ENCODE results near the gene SELENOW.
"Not testable (repeated sequence)": the region's sequence is repeated elsewhere in the genome, so short reads cannot be mapped to it uniquely, and the experiment has no call there.

SELENOW gene

DNA sequence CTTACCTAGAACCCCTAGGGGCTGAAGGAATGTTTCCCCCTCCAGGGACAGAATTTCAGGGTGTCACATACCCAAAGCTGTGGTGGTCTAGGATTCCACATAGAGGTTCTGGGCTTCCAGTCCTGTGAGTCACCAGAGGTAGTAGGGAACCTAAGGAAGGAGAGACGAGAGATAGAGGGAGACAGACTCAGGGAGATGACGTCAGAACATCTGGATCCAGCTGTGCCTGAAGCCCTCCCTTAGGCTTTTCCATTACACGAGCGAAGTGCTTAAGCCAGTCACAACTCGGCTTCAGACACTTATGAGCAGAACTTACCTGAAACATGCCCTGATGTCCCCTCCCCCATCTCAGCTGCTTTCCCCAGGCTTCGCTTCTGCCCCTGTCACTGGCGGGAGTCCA is 11.8 kb upstream of the SELENOW start:
- no peak overlapping the region for H3K27ac ChIP-seq (ENCODE audit: low read depth, low read length)
- H3K36me3 ChIP-seq (ENCODE audit: control insufficient read depth, insufficient read depth, low read length): no peaks in the 10 kb centered on the region
- H3K9ac ChIP-seq (ENCODE audit: low read depth, low read length): no peak overlapping the region
- no peak overlapping the region for H3K4me3 ChIP-seq (ENCODE audit: low read depth, low read length)
- no peaks in the 10 kb centered on the region for H3K27me3 ChIP-seq (ENCODE audit: control insufficient read depth, insufficient read depth, low read length)
- H3K4me1 ChIP-seq (ENCODE audit: control insufficient read depth, insufficient read depth, low read length): no peaks in the 10 kb centered on the region; the same call in 1 of the 2 replicates
- H3K9me3 ChIP-seq (ENCODE audit: control insufficient read depth, insufficient read depth, low read length): no peaks in the 10 kb centered on the region

DNA sequence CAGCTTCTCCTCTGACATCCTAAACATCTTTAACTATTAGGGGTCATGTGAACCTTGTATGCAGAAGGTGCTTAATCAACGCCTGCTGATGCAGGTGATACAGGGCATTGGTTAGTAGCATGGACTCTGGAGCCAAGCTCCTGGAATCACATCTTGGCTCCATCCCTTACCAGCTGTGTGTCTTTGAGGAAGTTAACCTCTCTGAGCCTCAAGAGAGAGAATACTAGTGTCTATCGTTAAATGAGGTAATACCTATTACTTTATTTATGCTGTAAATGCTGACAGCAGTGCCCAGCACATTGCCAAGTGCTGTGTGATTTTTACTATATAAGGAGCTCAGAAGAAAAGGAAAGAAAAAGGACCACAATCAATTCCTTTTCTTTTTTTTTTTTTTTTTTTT is 11.2 kb upstream of the SELENOW start:
- H3K9me3 ChIP-seq (ENCODE audit: control insufficient read depth, insufficient read depth, low read length): no peaks in the 10 kb centered on the region
- no peak overlapping the region for H3K4me3 ChIP-seq (ENCODE audit: low read depth, low read length)
- H3K27ac ChIP-seq (ENCODE audit: low read depth, low read length): no peak overlapping the region
- H3K9ac ChIP-seq (ENCODE audit: low read depth, low read length): no peak overlapping the region
- H3K27me3 ChIP-seq (ENCODE audit: control insufficient read depth, insufficient read depth, low read length): no peaks in the 10 kb centered on the region
- no peaks in the 10 kb centered on the region for H3K36me3 ChIP-seq (ENCODE audit: control insufficient read depth, insufficient read depth, low read length)
- H3K4me1 ChIP-seq (ENCODE audit: control insufficient read depth, insufficient read depth, low read length): no peaks in the 10 kb centered on the region; the same call in 1 of the 2 replicates

DNA sequence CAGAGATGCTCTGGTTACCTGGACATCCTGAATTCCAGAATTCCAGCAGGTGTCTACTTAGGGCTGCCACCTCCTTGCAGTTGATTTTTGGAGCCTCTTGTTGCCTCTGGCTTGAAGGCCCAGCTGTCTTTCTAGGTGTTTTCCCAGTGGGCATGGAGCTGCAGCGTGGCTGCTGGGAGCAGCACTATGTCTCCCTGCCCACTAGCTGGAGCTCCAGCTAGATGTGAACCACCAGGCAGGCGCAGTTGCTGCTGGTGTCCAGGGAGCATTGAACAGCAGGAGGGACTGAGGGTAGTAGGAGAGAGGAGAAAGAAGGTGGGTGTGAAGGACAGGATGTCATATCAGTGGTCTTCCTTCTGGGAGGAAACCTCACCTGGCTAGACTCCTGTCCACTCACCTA is 9.9 kb upstream of the SELENOW start:
- Histone ChIP-seq H3K4me3 (ENCODE audit: low read depth, low read length) (no peak overlapping the region), H3K9me3 (ENCODE audit: control insufficient read depth, insufficient read depth, low read length) (no peaks in the 10 kb centered on the region), H3K9ac (ENCODE audit: low read depth, low read length) (no peak overlapping the region), H3K27me3 (ENCODE audit: control insufficient read depth, insufficient read depth, low read length) (no peaks in the 10 kb centered on the region), H3K36me3 (ENCODE audit: control insufficient read depth, insufficient read depth, low read length) (no peaks in the 10 kb centered on the region), H3K4me1 (ENCODE audit: control insufficient read depth, insufficient read depth, low read length) (no peaks in the 10 kb centered on the region; the same call in 1 of the 2 replicates), H3K27ac (ENCODE audit: low read depth, low read length) (no peak overlapping the region)

DNA sequence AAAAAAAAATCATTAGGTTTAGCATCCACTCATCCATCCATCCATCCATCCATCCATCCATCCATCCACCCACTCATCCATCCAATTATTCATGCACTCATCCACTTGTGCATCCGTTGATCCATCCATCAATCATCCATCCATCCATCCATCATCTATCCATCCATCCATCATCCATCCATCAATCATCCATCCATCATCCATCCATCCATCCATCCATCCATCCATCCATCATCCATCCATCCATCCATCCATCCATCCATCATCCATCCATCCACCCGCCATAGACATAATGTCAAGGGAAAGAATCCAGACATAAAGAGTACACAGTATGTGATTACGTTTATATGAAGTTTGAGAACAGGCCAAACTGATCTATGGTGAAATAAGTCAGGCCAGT is 9.0 kb upstream of the SELENOW start:
- Histone ChIP-seq H3K27me3 (ENCODE audit: control insufficient read depth, insufficient read depth, low read length) (no peaks in the 10 kb centered on the region), H3K4me3 (ENCODE audit: low read depth, low read length) (no peak overlapping the region), H3K9me3 (ENCODE audit: control insufficient read depth, insufficient read depth, low read length) (no peaks in the 10 kb centered on the region), H3K36me3 (ENCODE audit: control insufficient read depth, insufficient read depth, low read length) (no peaks in the 10 kb centered on the region), H3K4me1 (ENCODE audit: control insufficient read depth, insufficient read depth, low read length) (no peaks in the 10 kb centered on the region; the same call in 1 of the 2 replicates), H3K9ac (ENCODE audit: low read depth, low read length) (no peak overlapping the region), H3K27ac (ENCODE audit: low read depth, low read length) (no peak overlapping the region)

DNA sequence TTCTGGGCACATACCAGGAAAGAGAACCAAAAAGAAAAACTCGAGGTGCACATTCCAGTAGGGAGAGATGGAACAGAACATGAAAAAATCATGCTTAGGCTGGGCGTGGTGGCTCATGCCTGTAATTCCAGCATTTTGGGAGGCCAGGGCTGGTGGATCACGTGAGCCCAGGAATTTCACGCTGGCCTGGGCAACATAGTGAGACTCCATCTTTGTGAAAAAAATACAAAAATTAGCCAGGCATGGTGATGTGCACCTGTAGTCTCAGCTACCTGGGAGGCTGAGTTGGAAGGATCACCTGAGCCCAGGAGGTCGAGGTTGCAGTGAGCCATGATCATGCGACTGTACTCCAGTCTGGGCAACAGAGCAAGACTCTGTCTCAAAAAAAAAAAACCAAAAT is 7.2 kb upstream of the SELENOW start:
- not testable (repeated sequence) for H3K9ac ChIP-seq (ENCODE audit: low read depth, low read length); H3K4me1 ChIP-seq (ENCODE audit: control insufficient read depth, insufficient read depth, low read length); H3K27ac ChIP-seq (ENCODE audit: low read depth, low read length); H3K9me3 ChIP-seq (ENCODE audit: control insufficient read depth, insufficient read depth, low read length); H3K4me3 ChIP-seq (ENCODE audit: low read depth, low read length); H3K27me3 ChIP-seq (ENCODE audit: control insufficient read depth, insufficient read depth, low read length); H3K36me3 ChIP-seq (ENCODE audit: control insufficient read depth, insufficient read depth, low read length)

DNA sequence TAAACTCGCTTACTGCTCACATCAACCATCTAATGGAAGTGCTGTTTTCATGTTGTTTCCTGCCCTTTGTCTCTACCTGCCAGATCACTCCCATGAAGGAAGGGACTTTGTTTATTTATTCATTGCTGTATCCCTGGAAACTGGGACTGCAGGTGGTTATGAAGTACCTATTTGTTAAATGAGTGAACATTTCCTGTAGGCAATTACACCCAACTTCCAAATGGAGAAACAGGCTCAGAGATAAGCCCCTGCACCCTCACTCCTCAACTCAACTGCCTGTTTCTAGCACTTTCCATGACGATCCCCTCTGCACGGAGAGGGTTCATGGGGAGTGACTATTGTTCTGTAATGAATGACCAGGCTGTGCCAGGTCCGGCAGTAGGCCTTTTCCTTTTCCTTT is 1.9 kb upstream of the SELENOW start:
- Histone ChIP-seq H3K36me3 (ENCODE audit: control insufficient read depth, insufficient read depth, low read length) (peaks cover 13% of the 10 kb centered on the region), H3K27me3 (ENCODE audit: control insufficient read depth, insufficient read depth, low read length) (no peaks in the 10 kb centered on the region), H3K4me1 (ENCODE audit: control insufficient read depth, insufficient read depth, low read length) (peaks cover 12% of the 10 kb centered on the region), H3K9ac (ENCODE audit: low read depth, low read length) (no peak overlapping the region), H3K9me3 (ENCODE audit: control insufficient read depth, insufficient read depth, low read length) (no peaks in the 10 kb centered on the region), H3K27ac (ENCODE audit: low read depth, low read length) (peak overlapping the region; percentile 23), H3K4me3 (ENCODE audit: low read depth, low read length) (no peak overlapping the region)

DNA sequence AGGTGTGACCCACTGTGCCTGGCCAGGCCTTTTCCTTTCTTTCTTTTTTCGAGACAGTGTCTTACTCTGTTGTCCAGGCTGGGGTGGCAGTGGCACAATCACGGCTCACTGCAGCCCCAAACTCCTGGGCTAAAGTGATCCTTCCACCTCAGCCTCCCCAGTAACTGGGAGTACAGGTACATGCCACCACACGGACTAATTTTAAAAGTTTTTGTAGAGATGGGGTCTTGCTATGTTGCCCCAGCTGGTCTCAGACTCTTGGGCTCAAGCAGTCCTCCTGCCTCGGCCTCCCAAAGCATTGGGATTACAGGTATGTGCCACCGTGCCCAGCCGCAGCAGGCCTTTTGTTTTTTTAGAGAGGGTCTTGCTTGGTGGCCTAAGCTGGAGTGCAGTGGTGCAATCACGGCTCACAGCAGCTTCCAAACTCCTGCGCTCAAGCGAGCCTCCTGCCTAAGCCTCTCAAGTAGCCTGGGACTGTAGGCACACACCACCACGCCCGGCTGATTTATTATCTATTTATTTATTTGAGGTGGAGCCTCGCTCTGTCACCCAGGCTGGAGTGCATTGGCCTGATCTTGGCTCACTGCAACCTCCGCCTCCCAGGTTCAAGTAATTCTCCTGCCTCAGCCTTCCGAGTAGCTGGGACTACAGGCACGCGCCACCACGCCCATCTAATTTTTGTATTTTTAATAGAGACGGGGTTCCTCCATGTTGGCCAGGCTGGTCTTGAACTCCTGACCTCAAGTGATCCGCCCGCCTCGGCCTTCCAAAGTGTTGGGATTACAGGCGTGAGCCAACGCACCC is 1.1 kb upstream of the SELENOW start:
- H3K9me3 ChIP-seq (ENCODE audit: control insufficient read depth, insufficient read depth, low read length); H3K9ac ChIP-seq (ENCODE audit: low read depth, low read length); H3K27me3 ChIP-seq (ENCODE audit: control insufficient read depth, insufficient read depth, low read length): not testable (repeated sequence)
- Histone ChIP-seq H3K36me3 (ENCODE audit: control insufficient read depth, insufficient read depth, low read length) (peaks cover 21% of the 10 kb centered on the region), H3K4me1 (ENCODE audit: control insufficient read depth, insufficient read depth, low read length) (peaks cover 12% of the 10 kb centered on the region), H3K27ac (ENCODE audit: low read depth, low read length) (peak overlapping the region; percentile 99), H3K4me3 (ENCODE audit: low read depth, low read length) (peak overlapping the region; percentile 82)

DNA sequence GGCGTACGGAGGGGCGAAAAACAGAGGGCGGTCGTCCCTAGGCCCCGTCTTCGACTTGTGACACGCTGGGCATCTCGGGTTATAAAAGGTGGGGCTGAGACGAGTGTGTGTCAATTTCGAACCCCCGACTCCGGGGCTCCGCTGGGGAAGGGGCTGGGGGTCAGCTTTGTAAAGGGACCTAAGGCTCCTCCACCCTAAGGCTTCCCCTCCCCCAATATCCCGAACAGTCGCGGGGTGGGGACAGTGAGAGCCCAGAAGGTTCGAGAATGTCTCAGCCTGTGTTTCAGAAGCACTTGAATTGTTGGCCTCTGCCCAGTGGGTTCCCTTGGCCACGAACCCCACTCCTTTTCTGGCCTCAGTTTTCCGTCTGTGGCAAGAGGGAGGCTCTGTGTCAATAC is 450 bp downstream of the SELENOW start:
- Histone ChIP-seq H3K36me3 (ENCODE audit: control insufficient read depth, insufficient read depth, low read length) (peaks cover 35% of the 10 kb centered on the region), H3K4me3 (ENCODE audit: low read depth, low read length) (peak overlapping the region; percentile 82), H3K9ac (ENCODE audit: low read depth, low read length) (peak overlapping the region; percentile 97), H3K27me3 (ENCODE audit: control insufficient read depth, insufficient read depth, low read length) (no peaks in the 10 kb centered on the region), H3K9me3 (ENCODE audit: control insufficient read depth, insufficient read depth, low read length) (no peaks in the 10 kb centered on the region), H3K27ac (ENCODE audit: low read depth, low read length) (peak overlapping the region; percentile 99), H3K4me1 (ENCODE audit: control insufficient read depth, insufficient read depth, low read length) (peaks cover 12% of the 10 kb centered on the region)

DNA sequence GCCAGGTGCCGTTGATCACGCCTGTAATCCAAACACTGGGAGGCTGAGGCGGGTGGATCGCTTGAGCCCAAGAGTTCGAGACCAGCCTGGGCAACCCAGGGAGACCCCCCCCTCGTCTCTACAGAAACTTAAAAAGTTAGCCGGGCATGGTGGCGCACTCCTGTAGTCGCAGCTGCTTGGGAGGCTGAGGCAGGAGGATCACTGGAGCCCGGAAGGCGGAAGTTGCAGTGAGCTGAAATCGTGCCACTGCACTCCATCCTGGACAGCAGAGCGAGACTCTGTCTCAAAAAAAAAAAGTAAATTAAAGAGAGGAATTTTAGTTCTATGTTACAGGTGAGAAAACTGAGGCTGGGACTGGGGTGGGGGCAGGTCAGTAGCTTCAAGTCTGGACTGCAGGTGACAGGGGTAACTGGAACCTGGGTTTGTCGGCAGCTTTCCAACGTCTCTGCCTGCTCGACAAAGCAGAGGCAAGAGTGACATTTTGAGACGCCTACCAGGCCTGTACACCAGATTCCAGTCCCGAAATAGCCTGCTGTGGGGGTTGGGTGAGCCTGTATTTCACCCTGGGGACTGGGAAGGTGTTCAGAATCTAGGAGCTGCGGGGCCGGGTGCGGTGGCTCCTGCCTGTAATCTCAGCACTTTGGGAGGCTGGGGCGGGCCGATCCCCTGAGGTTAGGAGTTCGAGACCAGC is 1.2 kb downstream of the SELENOW start:
- Histone ChIP-seq H3K4me1 (ENCODE audit: control insufficient read depth, insufficient read depth, low read length) (peaks cover 12% of the 10 kb centered on the region), H3K4me3 (ENCODE audit: low read depth, low read length) (peak overlapping the region; percentile 82), H3K27me3 (ENCODE audit: control insufficient read depth, insufficient read depth, low read length) (no peaks in the 10 kb centered on the region), H3K36me3 (ENCODE audit: control insufficient read depth, insufficient read depth, low read length) (peaks cover 42% of the 10 kb centered on the region), H3K27ac (ENCODE audit: low read depth, low read length) (peak overlapping the region; percentile 99), H3K9me3 (ENCODE audit: control insufficient read depth, insufficient read depth, low read length) (no peaks in the 10 kb centered on the region), H3K9ac (ENCODE audit: low read depth, low read length) (peak overlapping the region; percentile 97)

DNA sequence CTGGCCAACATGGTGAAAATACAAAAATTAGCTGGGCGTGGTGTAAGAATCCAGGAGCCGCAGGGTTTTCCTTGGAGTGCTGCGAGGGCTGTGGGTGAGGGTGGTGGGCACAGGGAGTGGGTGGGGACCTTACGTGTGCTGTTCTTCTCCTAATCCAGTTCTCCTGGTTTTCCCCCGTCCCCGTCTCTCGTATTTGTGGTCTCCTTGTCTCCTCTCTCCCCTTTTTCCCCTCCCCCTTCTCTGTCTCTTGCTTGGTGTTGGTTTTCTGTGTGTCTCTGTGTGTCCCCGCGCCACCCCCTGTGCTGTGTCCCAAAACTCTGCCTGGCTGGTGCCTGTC is 1.7 kb downstream of the SELENOW start:
- no peak overlapping the region for H3K9ac ChIP-seq (ENCODE audit: low read depth, low read length)
- no peaks in the 10 kb centered on the region for H3K27me3 ChIP-seq (ENCODE audit: control insufficient read depth, insufficient read depth, low read length)
- peak overlapping the region; percentile 82 for H3K4me3 ChIP-seq (ENCODE audit: low read depth, low read length)
- H3K4me1 ChIP-seq (ENCODE audit: control insufficient read depth, insufficient read depth, low read length): peaks cover 12% of the 10 kb centered on the region
- H3K36me3 ChIP-seq (ENCODE audit: control insufficient read depth, insufficient read depth, low read length): peaks cover 46% of the 10 kb centered on the region
- no peaks in the 10 kb centered on the region for H3K9me3 ChIP-seq (ENCODE audit: control insufficient read depth, insufficient read depth, low read length)
- H3K27ac ChIP-seq (ENCODE audit: low read depth, low read length): no peak overlapping the region

DNA sequence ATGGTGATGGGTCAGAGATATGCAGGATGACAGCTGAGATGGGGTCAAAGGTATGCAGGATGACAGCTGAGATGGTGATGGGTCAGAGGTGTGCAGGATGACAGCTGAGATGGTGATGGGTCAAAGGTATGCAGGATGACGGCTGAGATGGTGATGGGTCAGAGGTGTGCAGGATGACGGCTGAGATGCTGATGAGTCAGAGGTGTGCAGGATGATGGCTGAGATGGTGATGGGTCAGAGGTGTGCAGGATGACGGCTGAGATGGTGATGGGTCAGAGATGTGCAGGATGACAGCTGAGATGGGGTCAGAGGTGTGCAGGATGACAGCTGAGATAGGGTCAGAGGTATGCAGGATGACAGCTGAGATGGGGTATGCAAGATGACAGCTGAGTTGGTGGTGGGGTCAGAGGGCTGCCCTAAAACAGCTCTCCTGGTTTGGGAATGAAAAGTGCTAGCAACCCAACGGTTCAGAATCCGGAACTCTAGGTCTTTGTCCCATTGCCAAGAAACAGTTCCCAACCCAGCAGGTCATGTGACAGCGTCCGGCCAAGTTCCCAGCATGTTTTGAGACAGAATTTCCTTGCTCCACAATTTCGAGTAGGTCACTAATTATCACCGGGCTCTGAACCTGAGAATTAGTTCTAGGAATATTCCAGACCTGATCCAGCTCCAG is 3.2 kb downstream of the SELENOW start:
- Histone ChIP-seq H3K4me1 (ENCODE audit: control insufficient read depth, insufficient read depth, low read length) (peaks cover 9% of the 10 kb centered on the region), H3K36me3 (ENCODE audit: control insufficient read depth, insufficient read depth, low read length) (peaks cover 55% of the 10 kb centered on the region), H3K9ac (ENCODE audit: low read depth, low read length) (no peak overlapping the region), H3K27me3 (ENCODE audit: control insufficient read depth, insufficient read depth, low read length) (no peaks in the 10 kb centered on the region), H3K4me3 (ENCODE audit: low read depth, low read length) (no peak overlapping the region), H3K27ac (ENCODE audit: low read depth, low read length) (no peak overlapping the region), H3K9me3 (ENCODE audit: control insufficient read depth, insufficient read depth, low read length) (no peaks in the 10 kb centered on the region)

Data from HUES48 (cell line).